HG03520 (cell line): Measurements from ENCODE around the gene FAT4.
A peak's percentile ranks its signal among the peaks of the same experiment; 100 is the strongest.

Experiments
- ATAC-seq: cut with Tn5 transposase; IDR thresholded peaks from one replicate; pipeline ENCODE4 v1.9.1; 2021; ENCODE audit warnings: mild to moderate bottlenecking, moderate library complexity; ENCODE audit not compliant: unreplicated experiment

The FAT4 gene, protein sequence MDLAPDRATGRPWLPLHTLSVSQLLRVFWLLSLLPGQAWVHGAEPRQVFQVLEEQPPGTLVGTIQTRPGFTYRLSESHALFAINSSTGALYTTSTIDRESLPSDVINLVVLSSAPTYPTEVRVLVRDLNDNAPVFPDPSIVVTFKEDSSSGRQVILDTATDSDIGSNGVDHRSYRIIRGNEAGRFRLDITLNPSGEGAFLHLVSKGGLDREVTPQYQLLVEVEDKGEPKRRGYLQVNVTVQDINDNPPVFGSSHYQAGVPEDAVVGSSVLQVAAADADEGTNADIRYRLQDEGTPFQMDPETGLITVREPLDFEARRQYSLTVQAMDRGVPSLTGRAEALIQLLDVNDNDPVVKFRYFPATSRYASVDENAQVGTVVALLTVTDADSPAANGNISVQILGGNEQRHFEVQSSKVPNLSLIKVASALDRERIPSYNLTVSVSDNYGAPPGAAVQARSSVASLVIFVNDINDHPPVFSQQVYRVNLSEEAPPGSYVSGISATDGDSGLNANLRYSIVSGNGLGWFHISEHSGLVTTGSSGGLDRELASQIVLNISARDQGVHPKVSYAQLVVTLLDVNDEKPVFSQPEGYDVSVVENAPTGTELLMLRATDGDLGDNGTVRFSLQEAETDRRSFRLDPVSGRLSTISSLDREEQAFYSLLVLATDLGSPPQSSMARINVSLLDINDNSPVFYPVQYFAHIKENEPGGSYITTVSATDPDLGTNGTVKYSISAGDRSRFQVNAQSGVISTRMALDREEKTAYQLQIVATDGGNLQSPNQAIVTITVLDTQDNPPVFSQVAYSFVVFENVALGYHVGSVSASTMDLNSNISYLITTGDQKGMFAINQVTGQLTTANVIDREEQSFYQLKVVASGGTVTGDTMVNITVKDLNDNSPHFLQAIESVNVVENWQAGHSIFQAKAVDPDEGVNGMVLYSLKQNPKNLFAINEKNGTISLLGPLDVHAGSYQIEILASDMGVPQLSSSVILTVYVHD (N-terminal part only)

DNA sequence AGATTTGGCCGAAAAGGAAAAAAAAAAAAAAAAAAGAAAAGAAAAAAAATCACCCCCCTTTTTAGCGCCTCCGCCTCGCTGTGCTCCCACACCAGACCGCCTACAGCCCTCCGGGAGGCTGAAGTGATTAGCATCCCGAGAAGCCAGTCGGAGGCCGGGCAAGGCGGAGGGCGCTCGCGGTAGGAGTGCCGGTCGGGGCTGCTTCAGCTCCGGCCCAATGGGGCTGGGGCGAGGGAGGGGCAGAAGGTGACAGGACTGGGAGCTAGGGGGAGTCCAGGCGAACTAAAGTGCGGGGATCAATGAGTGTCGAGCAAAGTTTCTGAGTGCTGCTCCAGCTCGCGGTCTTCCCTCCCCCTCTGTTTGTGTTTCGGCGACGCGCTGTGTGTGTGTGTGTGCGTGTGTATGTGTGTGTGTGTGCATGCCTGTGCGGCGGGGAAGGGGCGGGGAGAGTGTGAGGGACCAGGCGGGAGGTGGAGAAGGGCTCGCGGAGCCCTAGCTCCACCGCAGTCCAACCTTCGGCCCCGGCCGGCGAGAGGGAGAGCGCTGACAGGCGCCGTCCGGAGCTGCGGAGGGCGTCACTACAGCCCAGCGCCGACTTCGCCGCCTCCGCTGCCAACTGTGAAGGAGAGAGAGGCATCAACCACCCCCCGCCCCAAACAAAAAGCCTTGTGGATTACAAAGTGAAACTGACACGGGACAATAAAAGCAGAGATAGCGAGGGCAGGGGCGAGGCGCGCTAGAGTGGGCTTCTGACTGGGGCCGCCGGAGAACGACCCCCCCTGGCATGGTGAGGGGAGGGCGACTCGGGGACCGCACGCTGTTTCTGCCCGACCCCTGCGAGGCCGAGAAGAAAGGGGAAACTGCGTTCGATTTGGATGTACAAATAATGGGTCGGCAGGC, at the start of gene FAT4:
FAT4 (plus strand) TSS at position 280 of the 900 bp plus-strand sequence. CDS start 1,457 bp downstream, outside the sequence.
- ATAC-seq: peak; percentile 79

DNA sequence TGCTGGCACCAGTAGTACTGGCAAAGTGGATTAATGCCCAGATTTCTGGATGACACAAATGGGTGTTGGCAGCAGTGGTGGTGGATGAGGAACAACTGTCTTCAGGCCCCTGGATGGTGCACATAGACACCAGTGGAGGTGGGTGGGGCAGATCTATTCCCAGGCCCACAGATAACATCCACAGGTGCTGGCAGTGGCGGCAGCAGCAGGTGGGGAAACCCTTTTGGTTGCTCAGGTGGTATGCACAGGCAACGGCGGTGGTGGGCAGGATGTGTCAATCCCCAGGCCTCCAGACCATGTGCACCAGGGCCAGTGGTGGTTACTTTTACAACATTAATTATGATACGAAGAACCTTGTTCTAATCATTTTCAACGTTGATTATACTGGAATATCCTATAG, 48.9 kb upstream of the FAT4 start:
- no peak for ATAC-seq

DNA sequence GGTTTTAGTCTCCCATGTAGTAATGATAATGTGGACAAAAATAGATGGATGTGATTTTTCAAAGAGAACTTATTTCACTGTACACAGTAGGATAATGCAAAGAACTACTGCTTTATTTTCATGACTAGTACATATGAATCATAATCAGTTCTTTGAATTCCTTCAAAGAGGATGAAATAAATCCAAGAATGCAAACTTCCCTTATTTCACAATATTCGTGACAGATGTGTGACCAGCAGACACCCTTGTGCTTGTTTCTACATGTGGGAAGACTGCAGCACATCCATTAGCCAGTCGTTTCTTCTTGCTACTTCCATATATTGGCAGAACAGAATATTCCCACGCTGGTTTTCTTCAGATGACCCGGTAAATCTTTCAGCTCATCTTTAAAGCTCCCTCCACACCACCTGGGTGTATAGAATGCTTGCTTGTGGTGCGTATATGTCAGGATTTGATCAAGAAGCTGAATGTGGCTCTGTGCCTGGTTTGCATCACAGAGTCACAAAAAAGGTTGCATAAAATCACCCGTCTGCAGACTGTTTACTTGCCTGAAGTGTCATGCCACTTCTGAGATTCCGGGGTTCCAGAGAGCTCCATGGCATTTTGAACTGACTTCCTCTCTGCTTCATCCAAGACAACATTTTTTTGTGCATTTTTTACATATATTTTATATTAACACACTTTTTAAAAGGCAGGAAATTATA, 47.7 kb upstream of the FAT4 start:
- ATAC-seq: no peak

DNA sequence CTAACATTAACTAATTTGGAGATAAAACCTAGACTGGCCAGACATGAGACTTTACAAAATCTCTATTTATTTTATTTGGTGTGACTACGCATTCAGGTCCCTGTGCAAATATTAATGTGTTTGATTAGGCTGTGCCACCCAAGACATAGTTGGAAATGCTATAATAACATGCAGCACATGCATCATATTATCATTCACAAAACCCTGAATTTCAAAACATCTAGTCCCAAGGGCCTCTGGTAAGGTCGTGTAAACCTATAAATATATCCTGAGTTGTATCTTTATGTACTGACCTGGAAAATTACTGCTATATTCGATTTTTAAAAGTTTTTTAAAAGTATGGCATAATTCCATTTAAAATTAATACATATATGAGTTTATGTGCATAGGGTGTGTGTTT, 47.1 kb upstream of the FAT4 start:
- no peak for ATAC-seq

DNA sequence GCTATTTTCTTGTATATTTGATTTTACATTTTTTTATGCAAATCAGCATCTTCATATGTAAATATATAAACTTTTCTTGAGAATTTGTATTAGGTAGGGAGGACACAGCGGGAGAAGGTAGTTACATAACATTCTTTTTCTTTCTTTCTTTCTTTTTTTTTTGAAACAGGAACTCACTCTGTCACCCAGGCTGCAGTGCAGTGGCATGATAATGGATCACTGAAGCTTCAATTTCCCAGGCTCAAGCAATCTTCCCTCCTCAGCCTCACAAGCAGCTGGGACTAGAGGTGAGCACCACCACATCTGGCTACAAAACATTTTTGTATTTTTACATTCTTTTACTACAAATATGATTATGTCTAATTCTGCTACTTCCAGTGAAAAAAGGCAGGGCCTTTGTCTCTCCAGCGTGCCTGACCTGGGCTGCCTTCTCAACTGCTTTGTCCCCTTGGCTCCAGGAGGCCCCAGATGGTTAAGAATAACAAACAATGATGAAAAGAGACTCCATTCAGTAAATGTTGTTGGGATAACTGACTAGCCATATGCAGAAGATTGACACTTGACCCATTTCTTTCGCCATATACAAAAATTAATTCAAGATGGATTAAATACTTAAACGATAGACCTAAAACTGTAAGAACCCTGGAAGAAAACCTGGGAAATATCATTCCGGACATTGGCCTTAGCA, 46.5 kb upstream of the FAT4 start:
- ATAC-seq: no peak

DNA sequence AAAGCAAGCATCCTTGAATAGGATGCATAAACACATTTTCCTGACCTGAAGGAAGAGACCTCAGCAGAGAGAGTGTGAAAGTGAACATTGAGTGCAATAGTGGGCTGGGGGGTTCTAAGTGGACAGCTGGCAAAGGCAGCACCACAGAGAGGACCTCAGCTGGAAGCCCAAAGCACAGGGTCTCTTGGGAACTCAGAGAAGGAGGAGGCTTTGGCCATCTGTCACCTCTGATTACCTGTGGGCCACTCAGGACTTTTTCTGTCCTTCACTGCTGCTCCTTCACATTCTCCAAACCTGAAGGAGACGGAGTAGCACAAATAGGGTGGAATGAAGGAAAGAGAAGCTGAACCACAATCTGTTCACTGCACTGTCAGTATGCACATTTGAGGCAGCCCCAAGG, 37.9 kb upstream of the FAT4 start:
- ATAC-seq: no peak

DNA sequence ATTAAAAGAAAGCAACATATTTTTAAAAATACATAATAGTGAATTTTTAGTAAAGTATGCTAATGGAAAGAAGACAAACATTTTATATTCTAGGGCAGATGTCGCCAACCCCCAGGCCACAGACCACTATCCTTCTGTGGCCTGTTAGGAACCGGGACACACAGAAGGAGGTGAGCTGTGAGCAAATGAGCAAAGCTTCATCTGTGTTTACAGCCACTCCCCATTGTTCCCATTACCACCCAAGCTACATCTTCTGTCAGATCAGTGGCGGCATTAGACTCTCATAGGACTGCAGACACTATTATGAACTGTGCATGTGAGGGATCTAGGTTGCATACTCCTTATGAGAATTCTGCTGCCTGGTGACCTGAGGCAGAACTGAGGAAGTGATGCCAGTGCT, 37.0 kb upstream of the FAT4 start:
- no peak for ATAC-seq

DNA sequence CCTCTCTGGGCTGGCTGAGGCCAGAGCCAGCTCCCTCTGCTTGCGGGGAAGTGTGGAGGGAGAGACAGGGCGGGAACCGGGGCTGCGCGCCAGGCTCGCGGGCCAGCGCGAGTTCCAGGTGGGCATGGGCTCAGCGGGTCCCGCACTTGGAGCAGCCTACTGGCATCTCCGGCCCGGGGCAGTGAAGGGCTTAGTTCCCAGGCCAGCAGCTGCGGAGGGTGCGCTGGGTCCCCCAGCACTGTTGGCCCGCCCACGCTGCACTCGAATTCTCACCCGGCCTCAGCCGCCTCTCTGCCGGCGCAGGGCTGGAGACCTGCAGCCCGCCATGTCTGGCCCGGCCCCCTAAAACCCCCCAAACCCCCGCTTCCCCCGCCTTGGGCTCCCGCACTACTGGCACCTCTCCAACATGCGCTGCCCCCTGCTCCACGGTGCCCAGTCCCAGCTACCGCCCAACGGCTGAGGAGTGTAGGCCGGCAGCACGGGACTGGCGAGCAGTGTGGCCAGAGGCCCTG, 33.8 kb upstream of the FAT4 start:
- ATAC-seq: no peak

DNA sequence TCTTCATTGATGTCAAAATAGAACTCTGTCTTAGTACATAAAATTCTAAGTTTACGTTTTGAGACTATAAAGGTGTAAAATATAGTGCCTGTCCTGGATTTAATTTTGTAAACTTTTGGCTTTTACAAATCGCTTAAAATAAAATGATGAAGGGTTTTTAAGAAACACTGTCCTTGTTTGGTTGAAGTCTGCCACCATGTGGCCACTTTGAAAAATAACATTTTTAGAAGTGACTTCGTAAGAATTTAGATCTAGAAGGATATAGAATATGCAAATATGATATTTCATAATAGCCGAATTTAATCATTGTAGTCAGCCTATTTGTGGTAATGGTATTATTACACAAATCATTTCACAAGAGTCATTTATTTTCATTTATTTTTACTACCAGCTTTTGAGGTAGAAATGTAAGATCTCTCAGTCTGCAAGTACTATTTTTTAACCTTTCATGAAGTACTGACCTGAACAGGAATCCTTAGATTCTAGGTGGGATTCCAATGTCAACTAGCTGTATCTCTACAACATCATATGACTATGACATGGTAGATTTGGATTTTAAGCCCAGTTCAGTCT, 31.0 kb upstream of the FAT4 start:
- ATAC-seq: no peak

DNA sequence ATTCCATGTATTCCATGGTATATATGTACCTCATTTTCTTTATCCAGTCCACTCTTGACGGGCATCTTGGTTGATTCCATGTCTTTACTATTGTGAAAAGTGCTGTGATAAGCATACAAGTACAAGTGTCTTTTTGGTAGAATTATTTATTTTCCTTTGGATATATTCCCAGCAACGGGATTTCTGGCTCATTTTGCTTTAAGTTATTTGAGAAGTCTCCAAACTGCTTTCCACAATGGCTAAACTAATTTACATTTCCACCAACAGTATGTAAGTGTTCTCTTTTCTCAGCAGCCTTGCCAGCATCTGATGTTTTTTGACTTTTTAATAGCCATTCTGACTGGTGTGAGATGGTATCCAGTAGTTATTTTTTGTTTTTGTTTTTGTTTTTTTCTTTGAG, 17.6 kb upstream of the FAT4 start:
- ATAC-seq: no peak

DNA sequence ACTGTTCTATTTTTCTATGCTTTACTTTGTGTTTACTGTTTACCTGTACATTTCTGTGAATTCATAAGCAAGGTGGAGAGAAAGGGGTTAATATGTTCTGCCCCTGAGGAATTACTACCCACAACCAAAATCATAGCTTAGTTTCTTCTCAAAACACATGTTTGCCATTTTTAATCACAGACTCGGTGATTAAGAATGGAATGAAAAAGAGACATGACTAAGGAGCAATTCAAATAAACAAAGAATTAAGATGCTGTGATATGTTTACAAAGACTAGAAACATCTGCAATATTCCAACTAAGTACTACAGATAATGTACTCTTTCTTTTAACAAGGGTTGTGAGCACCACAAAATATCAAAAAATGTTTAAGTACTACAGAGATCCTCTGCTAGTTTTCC, 11.7 kb upstream of the FAT4 start:
- no peak for ATAC-seq

DNA sequence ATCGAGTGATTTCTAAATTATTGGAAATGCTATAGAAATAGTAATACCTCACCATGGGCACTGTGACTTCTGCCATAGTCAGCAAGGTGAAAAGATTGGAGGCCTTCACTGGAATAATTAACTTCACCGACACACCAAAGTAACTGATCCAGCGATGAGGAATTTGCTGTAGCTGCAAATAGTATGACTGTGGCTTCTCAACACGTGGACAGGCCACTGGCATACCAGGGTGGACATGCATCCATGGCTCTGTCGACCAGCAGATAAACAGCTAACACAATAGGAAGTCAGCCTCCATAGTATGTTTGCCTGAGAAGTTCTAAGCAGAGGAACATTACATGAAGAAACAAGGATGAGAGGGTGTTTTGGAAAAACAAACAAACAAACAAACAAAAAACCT, 10.9 kb upstream of the FAT4 start:
- no peak for ATAC-seq

DNA sequence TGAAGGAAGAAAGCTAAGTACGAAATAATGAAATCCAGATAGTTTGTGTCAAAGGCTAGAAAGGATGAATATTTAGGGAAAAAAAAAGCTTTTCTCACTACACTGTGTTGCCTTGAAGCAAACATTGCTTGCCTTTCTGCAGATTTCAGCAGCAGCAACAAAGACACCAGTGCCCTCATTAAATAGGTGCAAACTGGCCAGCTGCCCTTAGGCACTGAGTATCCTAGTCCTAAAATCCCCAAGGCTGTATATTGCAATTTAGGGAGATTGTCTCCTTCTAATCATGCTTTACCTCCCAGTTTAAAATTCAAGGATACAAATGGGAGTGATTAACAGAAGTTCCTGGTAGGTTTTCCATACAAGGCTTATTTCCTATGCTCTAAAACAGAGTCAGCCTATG, 8.6 kb upstream of the FAT4 start:
- ATAC-seq: no peak

DNA sequence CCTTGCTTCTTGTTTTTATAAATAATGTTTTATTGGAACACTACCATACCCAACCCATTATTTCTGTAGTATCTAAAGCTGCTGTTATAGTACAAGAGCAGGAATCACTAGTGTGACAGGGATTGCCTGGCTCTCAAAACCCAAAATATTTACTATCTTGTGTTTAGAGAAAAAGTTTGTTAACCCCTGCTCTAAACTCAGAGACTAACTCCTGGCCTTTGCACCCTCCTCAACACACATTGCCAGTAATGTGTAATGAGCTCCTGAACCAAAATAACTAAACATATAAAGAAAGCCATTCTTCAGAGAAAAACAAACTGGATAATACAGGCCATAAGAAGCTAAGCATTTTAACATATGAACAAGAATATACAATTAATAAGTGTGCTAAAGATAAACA, 8.2 kb upstream of the FAT4 start:
- no peak for ATAC-seq

DNA sequence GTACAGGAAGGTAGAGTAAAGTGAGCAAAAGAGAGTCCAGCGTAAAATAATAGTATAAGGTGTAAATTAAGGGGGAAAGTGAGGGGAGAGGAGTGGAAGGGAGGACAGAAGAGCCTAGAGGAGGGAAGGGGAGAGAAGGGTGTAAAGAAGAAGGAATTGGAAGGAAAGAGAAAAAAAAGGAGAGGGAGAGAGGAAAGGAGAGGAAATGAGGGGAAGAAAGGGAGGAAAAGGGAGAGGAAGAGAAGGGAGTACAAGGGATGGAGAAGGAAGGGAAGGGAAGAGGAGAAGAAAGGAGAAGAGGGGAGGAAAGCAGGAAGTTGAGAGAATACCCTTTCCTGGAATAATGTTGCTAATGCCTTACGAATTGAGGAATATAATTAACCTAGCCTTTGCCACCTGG, 3.3 kb upstream of the FAT4 start:
- ATAC-seq: no peak

DNA sequence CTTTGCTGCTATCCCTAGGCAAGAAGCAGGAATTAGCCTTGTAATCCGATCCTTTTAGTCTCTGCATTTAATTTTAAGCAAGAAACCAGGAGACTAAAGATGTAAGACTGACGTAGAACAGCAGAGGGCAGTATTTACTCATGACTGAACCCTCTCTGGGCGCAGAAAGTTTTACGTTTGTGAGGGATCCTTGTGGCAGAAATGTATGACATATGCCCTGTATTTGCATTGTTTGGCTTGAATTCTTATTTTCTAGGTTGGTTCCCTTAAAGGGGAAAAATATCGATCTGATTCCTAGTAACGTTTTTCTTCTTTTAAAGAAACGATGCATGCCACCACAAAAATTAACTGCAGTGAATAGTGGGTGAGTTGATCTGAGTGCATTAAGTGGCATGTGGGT, 1.3 kb upstream of the FAT4 start:
- ATAC-seq: peak; percentile 59

DNA sequence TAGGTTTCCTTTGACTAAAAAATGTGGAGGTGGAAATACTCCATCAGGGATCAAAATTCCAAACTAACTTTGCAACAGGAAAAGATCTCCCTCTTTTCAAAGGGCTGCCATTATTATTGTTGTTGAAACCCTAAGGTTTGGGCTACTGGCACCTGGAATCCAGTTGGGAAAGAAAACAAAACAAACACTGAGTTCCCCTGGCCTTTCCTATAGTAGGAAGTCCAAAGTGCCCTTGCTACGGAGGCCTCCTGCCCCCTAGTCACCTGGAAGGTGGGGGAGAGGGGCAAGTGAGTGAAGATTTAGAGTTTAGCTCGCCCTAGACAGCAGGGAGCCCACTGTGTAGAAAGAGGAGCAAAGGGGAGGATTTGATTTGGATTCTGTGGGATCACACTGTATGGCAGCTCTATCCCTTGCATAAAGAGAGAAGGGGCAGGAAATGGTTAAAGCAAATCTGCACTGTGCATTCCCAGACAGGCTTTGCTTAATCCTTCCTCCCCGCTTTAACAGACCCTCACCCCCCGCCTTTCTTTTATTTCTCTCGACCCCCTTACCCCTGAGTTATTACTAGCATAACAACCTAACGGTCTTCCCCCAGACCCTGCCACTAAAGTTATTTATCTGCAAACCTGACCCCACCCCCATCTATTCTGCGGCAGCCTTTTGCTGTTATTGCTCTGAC, 627 bp upstream of the FAT4 start:
- ATAC-seq: no peak

DNA sequence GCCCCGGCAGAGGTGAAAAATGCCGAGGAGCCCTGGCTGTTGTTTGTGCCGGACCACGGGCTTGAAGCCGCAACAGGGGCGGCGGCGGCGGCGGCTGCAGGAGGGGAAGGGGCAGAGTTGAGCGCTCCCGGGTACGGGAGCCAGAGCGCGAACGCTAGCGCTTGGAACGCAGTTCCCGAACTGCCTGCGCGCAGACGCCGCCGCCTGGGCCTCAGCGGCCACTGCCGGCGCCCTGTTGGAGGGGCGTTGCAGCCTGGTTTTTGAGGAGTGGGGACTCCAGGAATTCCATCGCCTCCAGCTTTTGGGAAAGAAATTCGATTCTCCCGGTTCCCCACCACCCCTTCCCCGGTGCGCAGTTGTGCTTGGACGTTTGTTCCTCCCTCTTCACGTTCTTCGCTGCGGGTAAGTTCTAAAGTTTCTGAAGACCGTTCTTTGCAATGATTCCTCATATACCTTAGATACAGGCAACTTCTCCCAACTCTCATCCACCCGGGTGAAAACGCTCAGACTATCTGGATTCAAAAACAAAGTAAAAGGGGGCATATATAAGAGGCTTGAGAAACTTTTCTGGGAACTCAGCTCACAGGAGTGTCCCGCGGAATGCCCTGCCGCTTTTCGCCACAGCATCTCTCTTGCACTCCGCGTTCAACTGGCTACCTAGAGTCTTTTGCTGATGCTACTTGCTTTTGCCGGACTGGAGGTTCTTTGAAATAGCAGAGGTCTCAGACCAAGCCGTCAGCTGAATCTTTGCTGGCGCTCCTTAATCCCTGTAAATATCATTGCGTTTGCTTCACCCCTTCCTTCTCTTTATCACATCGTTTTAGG, 1.0 kb downstream of the FAT4 start:
- ATAC-seq: no peak
